Fibroblast of pulmonary artery (primary cell): Measurements from ENCODE around the gene TRIB2.

Source experiments
- DNase-seq: peaks from one replicate; pipeline ENCODE4 v3.0.0-alpha.2; 2010; ENCODE audit warnings: low read depth
- H3K4me3 ChIP-seq: replicated peaks from 2 replicates; pipeline ENCODE4 v1.5.1; 2011; ENCODE audit warnings: low read depth, mild to moderate bottlenecking, control low read depth, low read length, moderate library complexity
- CTCF ChIP-seq: IDR thresholded peaks from 2 replicates; pipeline ENCODE4 v1.5.1; 2011; ENCODE audit warnings: mild to moderate bottlenecking, control low read depth, low read length, inconsistent platforms; ENCODE audit errors: missing control alignments

The TRIB2 gene

GRCh38 chr2:12716282-12717190 is at the start of gene TRIB2:
Gene TRIB2, plus strand, starts transcription at chr2:12716936. Its CDS starts 1,372 bp downstream, at chr2:12718308.
- DNase-seq: peak; percentile 94
- H3K4me3 ChIP-seq: peak within 1 kb of the TSS; percentile 98
- no peak for TF ChIP-seq CTCF

- DNase-seq: no peak
- no peak overlapping the region for H3K4me3 ChIP-seq
- TF ChIP-seq CTCF: no peak
Measured at GRCh38 chr2:12669036-12669435, 47.7 kb upstream of the TRIB2 start.

- H3K4me3 ChIP-seq: no peak overlapping the region
- DNase-seq: no peak
- no peak for TF ChIP-seq CTCF
Measured at GRCh38 chr2:12672711-12673315, 43.9 kb upstream of the TRIB2 start.

- no peak for DNase-seq
- H3K4me3 ChIP-seq: no peak overlapping the region
- no peak for TF ChIP-seq CTCF
Measured at GRCh38 chr2:12674644-12675328, 42.0 kb upstream of the TRIB2 start.

GRCh38 chr2:12675352-12675795 is 41.4 kb upstream of the TRIB2 start:
- DNase-seq: peak; percentile 73
- H3K4me3 ChIP-seq: no peak overlapping the region
- TF ChIP-seq CTCF: no peak

GRCh38 chr2:12675801-12676200 is 40.9 kb upstream of the TRIB2 start:
- no peak for TF ChIP-seq CTCF
- H3K4me3 ChIP-seq: no peak overlapping the region
- DNase-seq: peak; percentile 44
